Measurements from ENCODE around the gene CD19. TPM values are rescaled to one million over a fixed set of nuclear protein-coding genes. Genes with fewer than 3 reads are reported as not detected.

CD19 gene
- total and polyA plus RNA-seq, 5 donors from 2014 or later: 0.52 to 2.8 TPM; not detected in 3

GRCh38 chr16:28902909-28903308, 28.9 kb upstream of the CD19 start:
- H3K27me3 Mint-ChIP-seq: no peaks in the 10 kb centered on the region
- DNase-seq (no peak), ATAC-seq (ENCODE audit: low read depth in 2 of 2) (no peak)
- H3K4me1 ChIP-seq (ENCODE audit: control insufficient read depth, insufficient read depth, low read length, poor library complexity, severe bottlenecking): no peaks in the 10 kb centered on the region
- H3K9me3 Mint-ChIP-seq: no peaks in the 10 kb centered on the region
- no peaks in the 10 kb centered on the region for H3K9me3 ChIP-seq (ENCODE audit: control insufficient read depth in 2 of 2, low read length in 2 of 2)
- H3K27ac ChIP-seq (ENCODE audit: insufficient read depth, low read length, poor library complexity, severe bottlenecking): no peak overlapping the region
- no peak overlapping the region for H3K27ac Mint-ChIP-seq
- H3K36me3 Mint-ChIP-seq: no peaks in the 10 kb centered on the region
- no peaks in the 10 kb centered on the region for H3K27me3 ChIP-seq (ENCODE audit: control insufficient read depth, insufficient read depth, low read length)
- no peak overlapping the region for H3K4me3 Mint-ChIP-seq
- no peaks in the 10 kb centered on the region for H3K4me1 Mint-ChIP-seq
- no peaks in the 10 kb centered on the region for H3K36me3 ChIP-seq (ENCODE audit: control insufficient read depth, insufficient read depth, low read length)
- no peak overlapping the region for H3K4me3 ChIP-seq (ENCODE audit: low read depth, low read length)

- Mint-ChIP-seq H3K27ac (no peak overlapping the region), H3K9me3 (no peaks in the 10 kb centered on the region), H3K36me3 (no peaks in the 10 kb centered on the region), H3K27me3 (no peaks in the 10 kb centered on the region), H3K4me1 (no peaks in the 10 kb centered on the region), H3K4me3 (no peak overlapping the region)
- H3K9me3 ChIP-seq (ENCODE audit: control insufficient read depth in 2 of 2, low read length in 2 of 2): no peaks in the 10 kb centered on the region
- no peak overlapping the region for H3K4me3 ChIP-seq (ENCODE audit: low read depth, low read length)
- H3K4me1 ChIP-seq (ENCODE audit: control insufficient read depth, insufficient read depth, low read length, poor library complexity, severe bottlenecking): no peaks in the 10 kb centered on the region
- ATAC-seq (ENCODE audit: low read depth in 2 of 2) (no peak), DNase-seq (no peak)
- H3K27me3 ChIP-seq (ENCODE audit: control insufficient read depth, insufficient read depth, low read length): no peaks in the 10 kb centered on the region
- no peak overlapping the region for H3K27ac ChIP-seq (ENCODE audit: insufficient read depth, low read length, poor library complexity, severe bottlenecking)
- no peaks in the 10 kb centered on the region for H3K36me3 ChIP-seq (ENCODE audit: control insufficient read depth, insufficient read depth, low read length)
Measured at GRCh38 chr16:28903344-28904042, 28.3 kb upstream of the CD19 start.

- Mint-ChIP-seq H3K27ac (no peak overlapping the region), H3K4me3 (no peak overlapping the region), H3K36me3 (no peaks in the 10 kb centered on the region), H3K4me1 (no peaks in the 10 kb centered on the region), H3K27me3 (no peaks in the 10 kb centered on the region), H3K9me3 (no peaks in the 10 kb centered on the region)
- no peaks in the 10 kb centered on the region for H3K36me3 ChIP-seq (ENCODE audit: control insufficient read depth, insufficient read depth, low read length)
- no peak for ATAC-seq (ENCODE audit: low read depth in 2 of 2)
- no peaks in the 10 kb centered on the region for H3K9me3 ChIP-seq (ENCODE audit: control insufficient read depth in 2 of 2, low read length in 2 of 2)
- H3K27ac ChIP-seq (ENCODE audit: insufficient read depth, low read length, poor library complexity, severe bottlenecking): no peak overlapping the region
- no peak overlapping the region for H3K4me3 ChIP-seq (ENCODE audit: low read depth, low read length)
- no peak for DNase-seq
- H3K4me1 ChIP-seq (ENCODE audit: control insufficient read depth, insufficient read depth, low read length, poor library complexity, severe bottlenecking): no peaks in the 10 kb centered on the region
- no peaks in the 10 kb centered on the region for H3K27me3 ChIP-seq (ENCODE audit: control insufficient read depth, insufficient read depth, low read length)
Measured at GRCh38 chr16:28904363-28904762, 27.4 kb upstream of the CD19 start.

GRCh38 chr16:28904828-28905227, 26.9 kb upstream of the CD19 start:
- Mint-ChIP-seq H3K9me3 (no peaks in the 10 kb centered on the region), H3K4me1 (no peaks in the 10 kb centered on the region), H3K27me3 (no peaks in the 10 kb centered on the region), H3K27ac (no peak overlapping the region), H3K4me3 (no peak overlapping the region), H3K36me3 (no peaks in the 10 kb centered on the region)
- no peak overlapping the region for H3K4me3 ChIP-seq (ENCODE audit: low read depth, low read length)
- H3K27ac ChIP-seq (ENCODE audit: insufficient read depth, low read length, poor library complexity, severe bottlenecking): no peak overlapping the region
- H3K9me3 ChIP-seq (ENCODE audit: control insufficient read depth in 2 of 2, low read length in 2 of 2): no peaks in the 10 kb centered on the region
- DNase-seq: no peak
- no peaks in the 10 kb centered on the region for H3K27me3 ChIP-seq (ENCODE audit: control insufficient read depth, insufficient read depth, low read length)
- no peak for ATAC-seq (ENCODE audit: low read depth in 2 of 2)
- H3K4me1 ChIP-seq (ENCODE audit: control insufficient read depth, insufficient read depth, low read length, poor library complexity, severe bottlenecking): no peaks in the 10 kb centered on the region
- H3K36me3 ChIP-seq (ENCODE audit: control insufficient read depth, insufficient read depth, low read length): no peaks in the 10 kb centered on the region

- H3K9me3 Mint-ChIP-seq: no peaks in the 10 kb centered on the region
- ATAC-seq (ENCODE audit: low read depth in 2 of 2) (no peak), DNase-seq (no peak)
- no peaks in the 10 kb centered on the region for H3K27me3 Mint-ChIP-seq
- H3K4me1 Mint-ChIP-seq: no peaks in the 10 kb centered on the region
- no peaks in the 10 kb centered on the region for H3K9me3 ChIP-seq (ENCODE audit: control insufficient read depth in 2 of 2, low read length in 2 of 2)
- no peak overlapping the region for H3K4me3 ChIP-seq (ENCODE audit: low read depth, low read length)
- H3K4me3 Mint-ChIP-seq: no peak overlapping the region
- H3K27ac ChIP-seq (ENCODE audit: insufficient read depth, low read length, poor library complexity, severe bottlenecking): no peak overlapping the region
- no peaks in the 10 kb centered on the region for H3K27me3 ChIP-seq (ENCODE audit: control insufficient read depth, insufficient read depth, low read length)
- H3K36me3 ChIP-seq (ENCODE audit: control insufficient read depth, insufficient read depth, low read length): no peaks in the 10 kb centered on the region
- H3K36me3 Mint-ChIP-seq: peaks cover 4% of the 10 kb centered on the region
- H3K27ac Mint-ChIP-seq: no peak overlapping the region
- H3K4me1 ChIP-seq (ENCODE audit: control insufficient read depth, insufficient read depth, low read length, poor library complexity, severe bottlenecking): no peaks in the 10 kb centered on the region
Measured at GRCh38 chr16:28905229-28905754, 26.5 kb upstream of the CD19 start.

GRCh38 chr16:28905800-28906372, 25.9 kb upstream of the CD19 start:
- H3K27ac ChIP-seq (ENCODE audit: insufficient read depth, low read length, poor library complexity, severe bottlenecking): no peak overlapping the region
- no peak for ATAC-seq (ENCODE audit: low read depth in 2 of 2)
- Mint-ChIP-seq H3K27ac (no peak overlapping the region), H3K4me1 (no peaks in the 10 kb centered on the region), H3K9me3 (no peaks in the 10 kb centered on the region), H3K27me3 (no peaks in the 10 kb centered on the region), H3K4me3 (no peak overlapping the region), H3K36me3 (peaks cover 4% of the 10 kb centered on the region)
- H3K4me3 ChIP-seq (ENCODE audit: low read depth, low read length): no peak overlapping the region
- no peaks in the 10 kb centered on the region for H3K27me3 ChIP-seq (ENCODE audit: control insufficient read depth, insufficient read depth, low read length)
- H3K9me3 ChIP-seq (ENCODE audit: control insufficient read depth in 2 of 2, low read length in 2 of 2): no peaks in the 10 kb centered on the region
- no peaks in the 10 kb centered on the region for H3K36me3 ChIP-seq (ENCODE audit: control insufficient read depth, insufficient read depth, low read length)
- no peak for DNase-seq
- H3K4me1 ChIP-seq (ENCODE audit: control insufficient read depth, insufficient read depth, low read length, poor library complexity, severe bottlenecking): no peaks in the 10 kb centered on the region

- no peak overlapping the region for H3K4me3 Mint-ChIP-seq
- DNase-seq (no peak), ATAC-seq (ENCODE audit: low read depth in 2 of 2) (no peak)
- no peaks in the 10 kb centered on the region for H3K27me3 Mint-ChIP-seq
- Histone ChIP-seq H3K4me3 (ENCODE audit: low read depth, low read length) (no peak overlapping the region), H3K36me3 (ENCODE audit: control insufficient read depth, insufficient read depth, low read length) (peaks cover 16% of the 10 kb centered on the region), H3K4me1 (ENCODE audit: control insufficient read depth, insufficient read depth, low read length, poor library complexity, severe bottlenecking) (no peaks in the 10 kb centered on the region), H3K9me3 (ENCODE audit: control insufficient read depth in 2 of 2, low read length in 2 of 2) (no peaks in the 10 kb centered on the region), H3K27ac (ENCODE audit: insufficient read depth, low read length, poor library complexity, severe bottlenecking) (no peak overlapping the region), H3K27me3 (ENCODE audit: control insufficient read depth, insufficient read depth, low read length) (no peaks in the 10 kb centered on the region)
- no peaks in the 10 kb centered on the region for H3K4me1 Mint-ChIP-seq
- H3K36me3 Mint-ChIP-seq: peaks cover 17% of the 10 kb centered on the region
- no peak overlapping the region for H3K27ac Mint-ChIP-seq
- no peaks in the 10 kb centered on the region for H3K9me3 Mint-ChIP-seq
Measured at GRCh38 chr16:28910086-28911031, 21.4 kb upstream of the CD19 start.

Measured in CD4-positive, CD25-positive, alpha-beta regulatory T cell (primary cell).